Right ventricle myocardium superior (tissue), 1 donor: ENCODE data around the gene ADRA2B. TPM values are rescaled to one million over a fixed set of nuclear protein-coding genes. Genes with fewer than 3 reads are reported as not detected.
"Not testable (repeated sequence)": the region's sequence is repeated elsewhere in the genome, so short reads cannot be mapped to it uniquely, and the experiment has no call there.

Source experiments
- ATAC-seq: fragments of 200-7000 bp; cut with Tn5 transposase; one replicate; pipeline ENCODE4 v1.9.1; 2020; ENCODE audit warnings: mild to moderate bottlenecking; ENCODE audit not compliant: poor library complexity
- DNase-seq: peaks from one replicate; pipeline ENCODE4 v3.0.0-alpha.2; 2020
- intact Hi-C: fragments of 100-400 bp; cut with DNase I; formaldehyde crosslinking; loops from one replicate; pipeline ENCODE4 v1.11.2; 2022
- total RNA-seq: library from RNA; stranded (reverse); fragmentation: NEBNext Ultra II Directional; extraction: Animal tissue kit (Norgen Biotek cat#: 25700); gene quantifications from one replicate; pipeline ENCODE4 v1.2.1, GENCODE V29; 2021
- donor health status: DM: no; HTN: yes; CAD: no; lungs with severe emphysema.

Gene ADRA2B
- total RNA-seq, 1 donor from 2014 or later: 6.4 TPM

DNA sequence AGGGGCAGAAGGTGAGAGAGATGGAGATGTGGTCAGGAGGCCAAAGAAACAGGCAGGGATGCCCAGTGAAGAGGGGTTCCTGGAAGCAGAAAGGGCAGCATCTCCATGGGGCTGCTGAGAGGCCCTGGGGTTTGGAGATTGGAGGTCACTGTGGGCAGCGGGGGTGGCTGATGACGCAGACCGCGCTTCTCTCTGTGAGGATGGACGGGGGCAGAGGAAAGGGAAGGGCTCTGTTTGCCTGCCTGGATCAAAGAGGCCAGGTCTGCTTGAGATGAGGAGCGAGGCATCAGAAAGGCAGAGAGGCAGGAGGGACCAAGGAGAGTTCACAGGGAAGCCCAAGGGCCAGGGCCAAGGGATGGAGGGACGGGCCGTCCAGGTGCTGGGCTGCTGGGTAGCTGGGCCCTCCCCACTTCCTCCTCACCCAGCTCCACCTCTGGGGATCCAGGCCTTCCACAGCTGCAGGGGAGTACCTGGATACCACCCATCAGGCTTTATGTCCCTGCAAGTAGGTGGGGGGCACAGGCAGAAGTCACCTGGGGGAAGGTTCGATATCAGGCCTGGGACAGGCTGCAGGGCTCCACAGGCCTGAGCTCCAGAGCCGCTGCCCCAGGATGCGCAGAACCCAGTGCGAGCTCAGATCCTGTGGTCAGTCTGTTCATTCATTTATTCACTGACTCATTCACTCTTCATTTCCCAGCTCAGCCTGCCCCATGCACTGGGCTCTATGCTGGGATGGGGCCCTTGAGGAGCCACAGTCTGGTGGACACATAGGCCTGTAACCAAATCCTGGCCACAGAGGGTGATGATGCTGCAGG is 30.6 kb downstream of the ADRA2B start:
- DNase-seq (no peak), ATAC-seq (no peak)
- intact Hi-C loops: no loop called here

GRCh38 chr2:96084858-96085518 is 31.4 kb downstream of the ADRA2B start:
- ATAC-seq, intact Hi-C loops, DNase-seq: not testable (repeated sequence)

DNA sequence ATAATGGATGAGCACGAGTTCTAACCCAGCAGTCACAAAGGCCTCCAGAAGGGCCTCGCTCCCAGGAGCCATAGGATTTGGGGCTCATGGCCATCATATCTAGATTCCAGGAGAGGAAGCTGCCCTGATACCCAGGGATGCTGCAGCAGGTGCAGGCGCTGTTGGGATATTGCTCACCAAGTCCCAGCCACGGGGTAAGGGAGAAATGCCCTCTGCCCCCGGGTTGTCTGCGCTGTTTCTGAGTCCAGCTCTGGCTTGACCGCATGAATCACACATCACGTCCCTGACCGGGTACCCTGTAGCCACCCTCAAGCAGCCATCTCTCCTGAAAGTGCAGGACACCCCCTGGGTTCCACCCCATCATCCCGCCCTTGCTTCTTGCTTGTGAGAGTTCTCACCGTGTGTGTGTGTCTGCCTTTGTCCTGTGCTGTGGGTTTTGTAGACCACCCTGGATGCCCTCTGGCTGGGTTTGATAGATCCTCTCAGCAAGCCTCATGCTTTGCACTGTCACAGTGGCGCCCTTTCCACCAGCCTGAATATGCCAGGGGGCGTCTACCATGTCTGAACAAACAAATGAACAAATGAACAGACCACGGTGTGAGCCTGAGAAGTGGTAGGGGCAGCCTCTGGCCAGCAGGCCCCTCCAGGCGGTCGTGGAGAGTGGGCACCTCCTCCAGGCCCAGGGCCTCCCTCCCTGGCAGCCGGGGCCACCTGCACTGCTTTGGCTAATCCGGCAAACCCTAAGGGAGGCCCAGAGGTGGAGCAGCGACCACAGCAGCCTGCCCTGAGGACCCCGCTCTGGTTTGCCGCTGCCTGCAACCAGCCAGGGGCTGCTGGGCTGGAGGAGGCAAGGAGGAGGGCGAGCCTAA is 32.1 kb downstream of the ADRA2B start:
- no peak for ATAC-seq
- intact Hi-C loops: no loop called here
- DNase-seq: no peak

DNA sequence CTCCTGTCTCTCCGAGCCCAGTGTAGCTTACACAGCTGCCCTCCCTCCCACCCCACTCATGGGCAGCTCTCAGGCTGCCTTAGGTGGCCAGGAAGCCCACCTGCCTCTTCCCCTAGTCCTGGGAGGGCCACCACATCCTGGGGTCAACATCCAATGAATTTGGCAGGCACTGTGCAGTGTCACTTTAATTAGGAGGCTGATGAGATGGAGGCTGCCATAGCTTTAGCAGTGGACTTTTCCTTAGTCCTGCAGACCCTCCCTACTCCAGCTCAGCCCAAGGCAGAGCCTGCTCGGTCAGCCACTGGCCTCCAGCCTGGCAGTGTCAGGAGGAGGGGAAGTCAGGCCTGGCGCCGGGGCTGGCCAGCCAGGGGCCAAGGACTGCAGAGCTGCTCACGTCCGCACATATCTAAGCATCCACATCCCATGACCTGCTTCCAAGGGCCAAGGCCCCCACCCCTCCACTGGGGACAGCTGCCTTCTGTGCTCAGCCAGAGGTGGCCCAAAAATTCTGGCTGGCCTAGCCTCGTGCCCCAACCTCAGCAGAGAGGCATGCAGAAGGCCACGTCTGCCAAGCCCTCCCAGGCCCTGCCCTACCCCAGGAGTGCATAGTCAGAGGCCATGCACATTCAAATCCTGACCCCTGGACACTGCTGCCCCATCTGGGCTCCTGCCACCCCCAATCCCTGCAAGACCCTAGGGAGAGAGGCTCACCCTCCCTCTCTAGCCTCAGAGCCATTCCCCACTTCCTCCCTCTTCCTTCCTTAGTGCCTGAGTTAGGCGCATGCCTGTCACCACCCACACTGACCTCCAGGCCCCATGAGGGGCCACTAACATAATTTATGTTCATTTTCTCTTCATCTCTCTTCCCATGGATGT is 33.1 kb downstream of the ADRA2B start:
- peak; percentile 93 for ATAC-seq
- intact Hi-C loops: no loop called here
- peak; percentile 80 for DNase-seq

- intact Hi-C loops: no loop called here
- DNase-seq (peak; percentile 42), ATAC-seq (peak; percentile 56)
Observed at GRCh38 chr2:96082211-96083063, 33.9 kb downstream of the ADRA2B start.

- ATAC-seq (no peak), DNase-seq (no peak)
- intact Hi-C loops: no loop called here
Observed at GRCh38 chr2:96081042-96081441, 35.3 kb downstream of the ADRA2B start.

GRCh38 chr2:96075199-96075771 is 41.1 kb downstream of the ADRA2B start:
- intact Hi-C loops: loop anchor here (5.0 kb wide), 1 partner anchor 37 kb away; no protein-coding TSS in a partner anchor
- ATAC-seq: no peak
- no peak for DNase-seq

GRCh38 chr2:96074156-96074555 is 42.2 kb downstream of the ADRA2B start:
- intact Hi-C loops: no loop called here
- DNase-seq (no peak), ATAC-seq (no peak)

DNA sequence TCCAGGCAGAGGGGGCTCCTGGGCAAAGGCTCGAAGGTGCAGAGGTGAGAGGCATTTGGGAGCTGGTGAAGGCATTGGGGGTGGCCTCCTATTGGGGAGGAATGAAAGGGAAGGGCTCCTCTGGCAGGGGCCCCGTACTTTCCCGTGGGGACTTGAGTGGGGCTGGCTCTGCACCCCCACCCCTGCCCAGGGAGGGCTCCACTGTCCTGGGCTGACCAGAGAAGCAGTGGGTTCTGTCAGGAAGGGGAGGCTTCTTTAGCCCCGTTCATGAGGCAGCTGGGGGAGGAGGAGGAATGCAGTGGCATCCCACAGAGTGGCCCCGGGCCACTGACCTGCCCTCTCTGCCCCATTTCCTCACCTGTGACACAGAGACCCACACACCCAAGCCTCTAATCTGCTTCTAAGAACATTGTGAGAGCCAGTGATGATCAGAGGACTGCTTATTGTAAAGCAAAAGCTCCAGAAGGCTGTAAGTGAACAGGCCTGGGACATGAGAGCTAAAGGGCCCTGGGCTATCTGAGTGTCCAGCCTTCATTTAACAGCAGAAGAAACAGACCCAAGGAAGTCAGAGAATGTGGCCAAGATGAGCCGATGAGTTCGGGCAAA is 43.1 kb downstream of the ADRA2B start:
- intact Hi-C loops: no loop called here
- ATAC-seq: no peak
- DNase-seq: no peak

DNA sequence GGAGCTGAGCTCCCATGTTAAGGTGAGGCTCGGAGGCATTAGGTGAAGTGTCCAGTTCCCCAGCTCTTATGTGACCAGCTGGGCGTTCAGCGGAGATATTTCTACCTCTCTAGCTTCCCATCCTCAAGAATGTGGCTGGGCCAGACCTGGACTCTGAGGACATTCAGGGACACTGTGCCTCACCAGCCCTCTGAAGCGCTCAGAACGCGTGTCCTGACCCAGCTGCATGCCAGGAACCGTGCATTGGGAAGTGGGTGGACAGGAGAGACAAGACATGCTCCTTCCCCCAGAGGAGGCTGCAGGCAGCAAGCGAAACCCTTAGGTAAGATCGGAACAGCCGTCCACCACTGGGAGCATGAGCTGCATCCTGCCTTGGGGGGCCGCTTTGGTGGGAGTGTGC is 43.6 kb downstream of the ADRA2B start:
- intact Hi-C loops: no loop called here
- DNase-seq (no peak), ATAC-seq (peak; percentile 42)

GRCh38 chr2:96071977-96072491 is 44.3 kb downstream of the ADRA2B start:
- DNase-seq, intact Hi-C loops: not testable (repeated sequence)
- ATAC-seq: peak; percentile 82

DNA sequence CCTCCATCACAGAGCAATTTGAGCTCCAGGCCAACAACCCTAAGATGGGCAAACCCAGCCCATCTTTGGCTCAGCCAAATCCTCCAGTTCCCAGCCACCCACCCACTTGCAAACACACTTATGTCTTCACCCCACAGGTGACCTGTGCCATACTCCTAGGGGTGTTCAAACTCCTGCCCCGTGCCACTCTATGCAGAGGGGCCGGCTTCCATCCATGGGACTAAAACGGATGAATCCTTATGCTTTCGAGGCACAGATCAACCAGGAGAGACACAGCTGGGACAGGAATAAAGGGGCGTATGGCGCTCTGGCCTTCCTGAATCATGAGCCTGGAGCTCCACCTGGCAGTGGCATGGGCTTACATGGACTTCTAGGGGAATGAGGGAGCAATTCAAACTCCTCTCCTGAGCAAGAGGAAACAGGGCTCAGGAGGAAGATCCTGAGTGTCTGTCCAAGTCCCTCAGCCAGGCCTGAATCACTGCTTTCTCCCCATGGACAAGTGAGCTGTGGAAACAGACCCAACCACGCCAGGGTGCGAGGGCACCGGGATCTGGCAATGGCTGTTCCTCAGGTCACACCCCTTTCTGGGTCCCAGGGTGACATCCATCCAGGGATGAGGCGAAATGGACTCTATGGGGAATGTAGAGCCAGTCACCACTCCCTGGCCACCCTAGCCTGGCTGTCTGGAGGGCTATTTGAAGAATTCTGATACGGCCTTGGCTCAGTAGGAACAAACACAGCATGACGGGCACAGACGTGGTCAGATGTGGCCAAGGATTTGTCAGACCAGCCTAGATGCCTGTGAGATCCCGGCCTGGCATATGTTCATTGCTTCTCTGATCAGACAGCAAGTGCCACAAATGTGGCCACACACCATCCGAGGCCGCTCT is 45.0 kb downstream of the ADRA2B start:
- intact Hi-C loops: not testable (repeated sequence)
- ATAC-seq (peak; percentile 73), DNase-seq (peak; percentile 38)

- DNase-seq, ATAC-seq, intact Hi-C loops: not testable (repeated sequence)
Observed at GRCh38 chr2:96070351-96070750, 46.0 kb downstream of the ADRA2B start.

DNA sequence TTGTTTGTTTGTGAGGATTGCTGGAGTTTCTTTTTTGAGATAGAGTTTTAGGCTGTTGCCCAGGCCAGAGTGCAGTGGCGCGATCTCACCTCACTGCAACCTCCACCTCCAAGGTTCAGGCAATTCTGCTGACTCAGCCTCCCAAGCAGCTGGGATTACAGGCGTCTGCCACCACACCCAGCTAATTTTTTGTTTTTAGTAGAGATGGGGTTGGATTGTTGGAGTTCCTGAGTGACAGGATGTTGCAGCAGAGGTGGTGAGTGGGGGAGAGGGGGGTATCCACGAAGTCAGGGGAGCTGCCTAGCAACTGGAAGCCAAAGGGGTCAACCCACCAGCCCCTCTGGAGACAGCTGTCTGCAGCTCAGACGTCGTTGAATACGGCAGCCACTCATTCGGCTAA is 46.5 kb downstream of the ADRA2B start:
- intact Hi-C loops, DNase-seq, ATAC-seq: not testable (repeated sequence)

DNA sequence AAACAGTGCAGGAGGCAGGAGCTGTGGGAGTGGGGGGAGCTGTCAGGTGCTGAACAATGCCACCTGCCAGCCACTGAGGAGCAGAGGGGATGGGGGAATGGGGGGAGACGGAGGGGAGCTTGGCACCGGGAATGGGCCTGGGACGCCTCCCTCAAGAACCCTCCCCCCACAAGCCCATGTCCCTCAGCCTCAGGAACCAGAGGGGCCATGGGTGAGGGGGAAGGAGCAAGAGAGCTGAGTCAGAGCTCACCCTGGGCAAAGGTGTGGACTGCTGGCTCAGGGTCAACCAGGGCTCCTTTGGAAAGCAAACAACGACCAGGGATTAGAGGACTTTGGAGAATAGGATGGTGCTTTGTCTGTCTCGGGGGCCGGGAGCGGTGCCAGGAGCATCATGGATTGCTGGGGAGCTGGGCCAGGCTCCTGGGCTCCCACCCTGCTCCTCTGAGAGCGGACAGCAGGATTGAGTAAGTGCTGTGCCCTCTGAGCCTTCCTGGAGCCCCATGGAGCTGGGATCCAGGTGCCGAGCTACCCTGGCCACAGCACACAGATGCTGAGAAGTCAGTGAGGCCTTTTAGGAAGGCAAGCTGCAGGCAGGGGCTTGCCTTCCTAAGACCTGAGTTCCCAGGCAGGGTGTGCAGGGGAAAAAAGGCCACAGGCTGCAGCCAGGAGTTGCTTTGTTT is 48.3 kb downstream of the ADRA2B start:
- ATAC-seq, intact Hi-C loops: not testable (repeated sequence)
- peak; percentile 38 for DNase-seq
